H1 (cell line): ENCODE data around the gene ATP6V1B1. TPM values are rescaled to one million over a fixed set of nuclear protein-coding genes. Genes with fewer than 3 reads are reported as not detected.

ENCODE experiments used
- CBX5 ChIP-seq: fragments of 300-800, 300-1000 bp; sonication (generic); IDR thresholded peaks from 2 replicates; pipeline ENCODE4 v1.7.1; 2016; ENCODE audit warnings: antibody characterized with exemption, low read length, low read depth
- CHD7 ChIP-seq: fragments of 300-600 bp; sonication (generic); IDR thresholded peaks from 2 replicates; pipeline ENCODE4 v1.7.1; 2012; ENCODE audit warnings: low read length, moderate library complexity, mild to moderate bottlenecking, inconsistent platforms; ENCODE audit not compliant: insufficient replicate concordance
- EP300 ChIP-seq, 2 experiments: IDR thresholded peaks; 1 replicate in 1 of 2; 2 replicates in 1 of 2; pipeline ENCODE4 v1.6.1; 2011 to 2012; ENCODE audit warnings: low read depth in 2 of 2, low read length in 2 of 2, mild to moderate bottlenecking in 2 of 2, borderline replicate concordance in 1 of 2, inconsistent platforms in 1 of 2, moderate library complexity in 1 of 2
- FOSL1 ChIP-seq: IDR thresholded peaks from 2 replicates; pipeline ENCODE4 v1.6.1; 2011; ENCODE audit warnings: mild to moderate bottlenecking, low read depth, low read length, moderate library complexity; ENCODE audit not compliant: insufficient read depth
- HDAC2 ChIP-seq, 2 experiments: fragments of 300-600 bp in 1 of 2; sonication (generic) in 1 of 2; IDR thresholded peaks; 2 replicates each; pipeline ENCODE4 v1.6.1; 2011 to 2012; ENCODE audit warnings: low read depth in 2 of 2, low read length in 2 of 2, mild to moderate bottlenecking in 2 of 2, moderate library complexity in 2 of 2, borderline replicate concordance in 1 of 2, inconsistent platforms in 1 of 2
- KDM1A ChIP-seq: fragments of 200-600, 300-600 bp; sonication (generic); IDR thresholded peaks from 2 replicates; pipeline ENCODE4 v1.7.1; 2016; ENCODE audit warnings: mild to moderate bottlenecking, low read length, borderline replicate concordance
- polyA plus RNA-seq, 7 experiments: library from polyadenylated mRNA; depleted of rRNA in 3 of 7; stranded (reverse) in 5 of 7; unstranded in 2 of 7; fragments of >200 nt in 5 of 7; fragments of 200-250 nt in 2 of 7; gene quantifications; 1 replicate in 5 of 7; 2 replicates in 1 of 7; 4 replicates in 1 of 7; pipeline versions ENCODE4 v1.2.1 to v1.2.3, GENCODE V29; 2011 to 2013; ENCODE audit warnings: missing spikeins in 2 of 7, mixed read lengths in 2 of 7
- total RNA-seq: library from RNA; stranded (reverse); fragmentation: NEBNext Ultra II Directional; extraction: Animal tissue kit (Norgen Biotek cat#: 25700); gene quantifications from 2 replicates; pipeline ENCODE4 v1.2.1, GENCODE V29; 2021
- TF ChIP-seq, protein P1 (sequence below): IDR thresholded peaks from 2 replicates; pipeline ENCODE4 v1.6.1; 2011; ENCODE audit warnings: low read depth, mild to moderate bottlenecking, low read length; ENCODE audit not compliant: insufficient read depth

Gene ATP6V1B1
- total and polyA plus RNA-seq, 2 of the 8 experiments (the other 6 are each of a cell fraction or from before 2014, with no cell fraction given), result not detected

DNA sequence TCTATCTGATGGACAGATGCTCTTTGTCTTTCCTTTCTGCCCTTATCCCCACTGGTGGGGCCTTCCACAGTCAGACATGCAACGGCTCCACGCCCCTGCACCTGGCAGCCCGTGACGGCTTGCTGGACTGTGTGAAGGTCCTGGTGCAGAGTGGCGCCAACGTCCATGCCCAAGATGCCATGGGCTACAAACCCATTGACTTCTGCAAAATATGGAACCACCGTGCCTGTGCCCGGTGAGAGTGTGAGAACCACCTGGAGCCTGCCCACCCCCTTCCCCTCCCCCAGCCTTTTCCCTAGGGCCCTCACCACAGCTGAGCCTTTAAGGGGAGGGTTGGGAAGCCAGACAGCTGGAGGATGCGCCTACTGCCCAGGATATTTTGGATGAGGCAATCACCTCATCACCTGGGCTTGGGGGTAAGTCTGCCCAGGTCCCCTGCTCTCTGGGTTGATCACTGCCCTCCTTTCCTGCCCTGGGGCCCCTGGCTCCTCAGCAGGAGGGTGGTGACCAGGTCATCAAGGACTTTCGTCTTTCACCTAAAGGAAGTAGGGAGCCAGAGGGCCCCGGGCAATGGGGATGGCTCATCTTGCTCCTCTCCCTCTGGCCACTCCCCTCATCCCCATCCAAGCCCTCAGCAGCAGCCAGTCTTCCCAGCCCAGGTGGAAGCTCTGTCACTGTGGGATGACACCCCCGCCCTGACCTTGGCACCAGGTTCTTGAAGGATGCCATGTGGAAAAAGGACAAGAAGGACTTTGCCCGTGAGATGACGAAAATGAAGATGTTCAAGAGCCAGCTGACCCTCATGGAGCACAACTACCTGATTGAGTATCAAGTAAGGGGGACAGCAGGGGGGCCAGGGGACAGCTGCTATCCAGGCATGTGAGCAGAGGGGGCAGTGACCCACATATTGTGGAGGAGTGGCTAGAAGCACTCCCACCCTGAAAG, 46.4 kb downstream of the ATP6V1B1 start (continued):
- TF ChIP-seq CHD7, result no peak
- no peak for TF ChIP-seq HDAC2 (IDR thresholded peaks at IDR 0.05; ENCODE audit: borderline replicate concordance in 1 of 2, low read depth in 2 of 2, low read length in 2 of 2)
- TF ChIP-seq KDM1A, result no peak
- no peak for TF ChIP-seq CBX5
- TF ChIP-seq, protein P1, sequence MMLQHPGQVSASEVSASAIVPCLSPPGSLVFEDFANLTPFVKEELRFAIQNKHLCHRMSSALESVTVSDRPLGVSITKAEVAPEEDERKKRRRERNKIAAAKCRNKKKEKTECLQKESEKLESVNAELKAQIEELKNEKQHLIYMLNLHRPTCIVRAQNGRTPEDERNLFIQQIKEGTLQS, result no peak
- TF ChIP-seq EP300 (IDR thresholded peaks at IDR 0.05; ENCODE audit: borderline replicate concordance in 1 of 2, low read depth in 2 of 2, low read length in 2 of 2), result no peak
- no peak for TF ChIP-seq FOSL1
